ENCODE measurements around the gene CHRNB1. TPM values are rescaled to one million over a fixed set of nuclear protein-coding genes. Genes with fewer than 3 reads are reported as not detected.

CHRNB1 gene
- total and polyA plus RNA-seq, 2 donors (not counting 1 experiment from before 2014, with no cell fraction given), result 6.2 to 7.2 TPM

GRCh38 chr17:7404737-7405349 is 40.0 kb upstream of the CHRNB1 start:
- H3K4me1 Mint-ChIP-seq, result peaks cover 23% of the 10 kb centered on the region
- H3K9me3 Mint-ChIP-seq (ENCODE audit: insufficient read depth), result no peaks in the 10 kb centered on the region
- ATAC-seq (ENCODE audit: low read depth) (peak; percentile 29), DNase-seq (no peak)
- peak overlapping the region; percentile 87 for H2AFZ ChIP-seq (ENCODE audit: insufficient read depth, low read depth, low read length, poor library complexity, severe bottlenecking)
- H3K36me3 ChIP-seq (replicated peaks in 1 of 2; ENCODE audit: control extremely low read depth in 1 of 2, control insufficient read depth in 1 of 2, extremely low read depth in 1 of 2, insufficient read depth in 2 of 2, low read length in 1 of 2), result no peaks in the 10 kb centered on the region
- peak overlapping the region; percentile 76 for H3K9ac ChIP-seq (ENCODE audit: low read length)
- CTCF ChIA-PET, result interaction anchor here (0.8 to 1.8 kb wide), 6 partner anchors 30 to 75 kb away, joined by 3 to 6 read pairs (median 4); partner anchors contain the start of gene TMEM102
- no peaks in the 10 kb centered on the region for H4K20me1 ChIP-seq (ENCODE audit: control insufficient read depth, insufficient read depth, low read length, poor library complexity, severe bottlenecking)
- no peak overlapping the region for H3K27ac ChIP-seq (ENCODE audit: low read length in 2 of 2)
- no peak for TF ChIP-seq CTCF (IDR thresholded peaks at IDR 0.05)
- TF ChIP-seq EZH2 (IDR thresholded peaks at IDR 0.05; ENCODE audit: borderline replicate concordance, insufficient read depth, low read depth, low read length, poor library complexity, severe bottlenecking), result no peak
- peaks cover 0 to 31% (median 4%) of the 10 kb centered on the region in 4 experiments for H3K27me3 ChIP-seq (replicated peaks in 1 of 4; ENCODE audit: control extremely low read depth in 1 of 4, control insufficient read depth in 3 of 4, insufficient read depth in 4 of 4, low read length in 3 of 4)
- peaks cover 0 to 4% (median 0%) of the 10 kb centered on the region in 3 donors for H3K9me3 ChIP-seq (ENCODE audit: control extremely low read depth in 1 of 3, control insufficient read depth in 2 of 3, insufficient read depth in 1 of 3, low read length in 2 of 3)
- POLR2A ChIA-PET, result interaction anchor here (0.6 to 2.0 kb wide), 11 partner anchors 20 to 179 kb away, joined by 3 to 17 read pairs (median 7); partner anchors contain the start of genes ACAP1, MPDU1, POLR2A and TMEM102
- peak overlapping the region; percentile 94 for H3K4me2 ChIP-seq (replicated peaks; ENCODE audit: low read depth, low read length, poor library complexity, severe bottlenecking)
- H3K4me1 ChIP-seq (ENCODE audit: control insufficient read depth in 2 of 2, insufficient read depth in 2 of 2, low read length in 2 of 2), result peaks cover 17 to 20% of the 10 kb centered on the region in 2 donors
- H3K4me3 Mint-ChIP-seq, result peak overlapping the region; percentile 98
- H3K79me2 ChIP-seq (ENCODE audit: control insufficient read depth, insufficient read depth, low read length), result peaks cover 6% of the 10 kb centered on the region
- peaks cover 24% of the 10 kb centered on the region for H3K27me3 Mint-ChIP-seq
- intact Hi-C loops (cut with micrococcal nuclease), result loop anchor here (1.0 to 5.0 kb wide), 11 partner anchors 11 to 190 kb away; partner anchors contain the start of genes EIF5A, KCTD11, NEURL4 and PLSCR3
- H3K4me3 ChIP-seq (ENCODE audit: control extremely low read depth in 1 of 5, extremely low read depth in 1 of 5, insufficient read depth in 1 of 5, low read depth in 2 of 5, low read length in 4 of 5), result peak overlapping the region in 4 of 5 experiments; percentile 80 to 95 (median 86)
- H3K27ac Mint-ChIP-seq, result peak overlapping the region; percentile 94
- WGBS (ENCODE audit: insufficient coverage), result under 1% methylated on average over 57 of the region's 65 CpGs
